Kidney (tissue), 14 donors: ENCODE results near the gene NPHP4. TPM values are rescaled to one million over a fixed set of nuclear protein-coding genes. Genes with fewer than 3 reads are reported as not detected.

ENCODE experiments used
- DNase-seq, 5 donors: peaks; one replicate each; pipeline ENCODE4 v3.0.0-alpha.2; 2013 to 2020
- FAIRE-seq: peaks from 2 replicates; lab custom pipeline; 2012; peaks lifted over from hg19 to GRCh38; lab: Jason Lieb, UNC
- H3K27ac ChIP-seq, 2 donors: one replicate each; pipeline ENCODE4 v1.7.0; 2013; ENCODE audit warnings: low read depth in 2 of 2, low read length in 2 of 2, inconsistent platforms in 1 of 2
- H3K27me3 ChIP-seq: one replicate; pipeline ENCODE4 v1.7.1; 2013; ENCODE audit warnings: low read length, inconsistent platforms; ENCODE audit not compliant: control insufficient read depth, insufficient read depth
- H3K36me3 ChIP-seq, 3 donors: one replicate each; pipeline versions ENCODE4 v1.7.0 to v1.7.1; 2013; ENCODE audit warnings: low read length in 3 of 3, control low read depth in 1 of 3, inconsistent platforms in 1 of 3; ENCODE audit not compliant: insufficient read depth in 3 of 3, control insufficient read depth in 2 of 3
- H3K4me1 ChIP-seq, 3 donors: one replicate each; pipeline versions ENCODE4 v1.7.0 to v1.7.1; 2013; ENCODE audit warnings: low read length in 3 of 3, inconsistent platforms in 1 of 3, low read depth in 1 of 3; ENCODE audit not compliant: control insufficient read depth in 2 of 3, insufficient read depth in 2 of 3
- H3K4me3 ChIP-seq, 3 donors: one replicate each; pipeline versions ENCODE4 v1.7.0 to v1.8.1; 2013; ENCODE audit warnings: low read length in 3 of 3, control low read depth in 1 of 3, inconsistent platforms in 1 of 3
- H3K9ac ChIP-seq, 3 donors: one replicate each; pipeline versions ENCODE4 v1.7.0 to v1.7.1; 2013; ENCODE audit warnings: low read length in 3 of 3, control low read depth in 1 of 3, inconsistent platforms in 1 of 3
- H3K9me3 ChIP-seq, 3 donors: one replicate each; pipeline versions ENCODE4 v1.7.0 to v1.7.1; 2013; ENCODE audit warnings: low read length in 3 of 3, control low read depth in 1 of 3, inconsistent platforms in 1 of 3; ENCODE audit not compliant: control insufficient read depth in 2 of 3, insufficient read depth in 1 of 3
- intact Hi-C: fragments of 100-400 bp; cut with DNase I; formaldehyde crosslinking; loops from one replicate; pipeline ENCODE4 v1.11.1; 2022
- polyA plus RNA-seq: library from polyadenylated mRNA; stranded (reverse); fragments of 350-450 nt; fragmentation: Illumina TruSeq; extraction: RNeasy Lipid Tissue Mini Kit (QIAGEN cat#74804); gene quantifications from one replicate; pipeline ENCODE4 v1.2.3, GENCODE V29; 2014; ENCODE audit warnings: low read depth, low replicate concordance; ENCODE audit not compliant: insufficient read depth
- total RNA-seq: library from RNA; stranded (reverse); fragmentation: NEBNext Ultra II Directional; extraction: Animal tissue kit (Norgen Biotek cat#: 25700); gene quantifications from one replicate; pipeline ENCODE4 v1.2.1, GENCODE V29; 2021
- TF ChIP-seq, protein P1 (sequence below): IDR thresholded peaks from 3 replicates; pipeline ENCODE4 v1.5.1; 2012; ENCODE audit warnings: mild to moderate bottlenecking, moderate library complexity, borderline replicate concordance; ENCODE audit not compliant: insufficient read depth; ENCODE audit errors: extremely low read depth
- donor health status: control.
- donor health status: control.
- donor health status: control.
- donor health status: control.
- donor health status: control.
- donor health status: DM: yes; HTN: yes; CAD: no.
- donor health status: Normal renal cell carcinoma (clear cell type).

Gene NPHP4
- total and polyA plus RNA-seq, 2 donors from 2014 or later: 2.9 to 16.1 TPM

GRCh38 chr1:5992814-5993555, 760 bp upstream of the NPHP4 start:
- Histone ChIP-seq H3K27ac (no peak overlapping the region), H3K4me1 (peaks cover 0 to 13% (median 0%) of the 10 kb centered on the region in 3 donors), H3K36me3 (no peaks in the 10 kb centered on the region), H3K9ac (no peak overlapping the region), H3K27me3 (no peaks in the 10 kb centered on the region), H3K9me3 (no peaks in the 10 kb centered on the region), H3K4me3 (peak overlapping the region in 2 of 3 donors; percentile 33 to 75)
- FAIRE-seq (no peak), DNase-seq (peak in 1 of 5 donors; percentile 69)
- TF ChIP-seq, protein P1, sequence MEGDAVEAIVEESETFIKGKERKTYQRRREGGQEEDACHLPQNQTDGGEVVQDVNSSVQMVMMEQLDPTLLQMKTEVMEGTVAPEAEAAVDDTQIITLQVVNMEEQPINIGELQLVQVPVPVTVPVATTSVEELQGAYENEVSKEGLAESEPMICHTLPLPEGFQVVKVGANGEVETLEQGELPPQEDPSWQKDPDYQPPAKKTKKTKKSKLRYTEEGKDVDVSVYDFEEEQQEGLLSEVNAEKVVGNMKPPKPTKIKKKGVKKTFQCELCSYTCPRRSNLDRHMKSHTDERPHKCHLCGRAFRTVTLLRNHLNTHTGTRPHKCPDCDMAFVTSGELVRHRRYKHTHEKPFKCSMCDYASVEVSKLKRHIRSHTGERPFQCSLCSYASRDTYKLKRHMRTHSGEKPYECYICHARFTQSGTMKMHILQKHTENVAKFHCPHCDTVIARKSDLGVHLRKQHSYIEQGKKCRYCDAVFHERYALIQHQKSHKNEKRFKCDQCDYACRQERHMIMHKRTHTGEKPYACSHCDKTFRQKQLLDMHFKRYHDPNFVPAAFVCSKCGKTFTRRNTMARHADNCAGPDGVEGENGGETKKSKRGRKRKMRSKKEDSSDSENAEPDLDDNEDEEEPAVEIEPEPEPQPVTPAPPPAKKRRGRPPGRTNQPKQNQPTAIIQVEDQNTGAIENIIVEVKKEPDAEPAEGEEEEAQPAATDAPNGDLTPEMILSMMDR: no peak
- intact Hi-C loops: no loop called here

- peak; percentile 47 to 85 (median 67) for DNase-seq
- Histone ChIP-seq H3K27ac (peak overlapping the region; percentile 85 to 89), H3K4me3 (peak overlapping the region; percentile 58 to 75 (median 73)), H3K9me3 (no peaks in the 10 kb centered on the region), H3K36me3 (no peaks in the 10 kb centered on the region), H3K27me3 (no peaks in the 10 kb centered on the region), H3K9ac (peak overlapping the region in 2 of 3 donors; percentile 26 to 28), H3K4me1 (peaks cover 0 to 13% (median 0%) of the 10 kb centered on the region in 3 donors)
- no peak for FAIRE-seq
- intact Hi-C loops: no loop called here
- TF ChIP-seq, protein P1: no peak
Measured at GRCh38 chr1:5991381-5992025, 722 bp downstream of the NPHP4 start.

- H3K27me3 ChIP-seq: no peaks in the 10 kb centered on the region
- intact Hi-C loops: no loop called here
- H3K27ac ChIP-seq: no peak overlapping the region
- peak overlapping the region in 2 of 3 donors; percentile 26 to 28 for H3K9ac ChIP-seq
- FAIRE-seq (no peak), DNase-seq (peak in 1 of 5 donors; percentile 52)
- H3K36me3 ChIP-seq: no peaks in the 10 kb centered on the region
- peak overlapping the region; percentile 58 to 73 (median 61) for H3K4me3 ChIP-seq
- no peaks in the 10 kb centered on the region for H3K9me3 ChIP-seq
- H3K4me1 ChIP-seq: peaks cover 0 to 13% (median 0%) of the 10 kb centered on the region in 3 donors
- TF ChIP-seq, protein P1: no peak
Measured at GRCh38 chr1:5990913-5991312, 1.3 kb downstream of the NPHP4 start.
